Activated T-helper 9 cell treated with anti-CD3 and anti-CD28 coated beads, Interleukin-2, amount 50 U/mL, for 16 hours (primary cell): ENCODE data around the gene SYCP2.
A peak's percentile ranks its signal among the peaks of the same experiment; 100 is the strongest.
"Not testable (repeated sequence)": the region's sequence is repeated elsewhere in the genome, so short reads cannot be mapped to it uniquely, and the experiment has no call there.

ENCODE experiments used
- DNase-seq: peaks from one replicate; pipeline ENCODE4 v3.0.0-alpha.2; 2020; ENCODE audit warnings: low read depth

The SYCP2 gene, protein sequence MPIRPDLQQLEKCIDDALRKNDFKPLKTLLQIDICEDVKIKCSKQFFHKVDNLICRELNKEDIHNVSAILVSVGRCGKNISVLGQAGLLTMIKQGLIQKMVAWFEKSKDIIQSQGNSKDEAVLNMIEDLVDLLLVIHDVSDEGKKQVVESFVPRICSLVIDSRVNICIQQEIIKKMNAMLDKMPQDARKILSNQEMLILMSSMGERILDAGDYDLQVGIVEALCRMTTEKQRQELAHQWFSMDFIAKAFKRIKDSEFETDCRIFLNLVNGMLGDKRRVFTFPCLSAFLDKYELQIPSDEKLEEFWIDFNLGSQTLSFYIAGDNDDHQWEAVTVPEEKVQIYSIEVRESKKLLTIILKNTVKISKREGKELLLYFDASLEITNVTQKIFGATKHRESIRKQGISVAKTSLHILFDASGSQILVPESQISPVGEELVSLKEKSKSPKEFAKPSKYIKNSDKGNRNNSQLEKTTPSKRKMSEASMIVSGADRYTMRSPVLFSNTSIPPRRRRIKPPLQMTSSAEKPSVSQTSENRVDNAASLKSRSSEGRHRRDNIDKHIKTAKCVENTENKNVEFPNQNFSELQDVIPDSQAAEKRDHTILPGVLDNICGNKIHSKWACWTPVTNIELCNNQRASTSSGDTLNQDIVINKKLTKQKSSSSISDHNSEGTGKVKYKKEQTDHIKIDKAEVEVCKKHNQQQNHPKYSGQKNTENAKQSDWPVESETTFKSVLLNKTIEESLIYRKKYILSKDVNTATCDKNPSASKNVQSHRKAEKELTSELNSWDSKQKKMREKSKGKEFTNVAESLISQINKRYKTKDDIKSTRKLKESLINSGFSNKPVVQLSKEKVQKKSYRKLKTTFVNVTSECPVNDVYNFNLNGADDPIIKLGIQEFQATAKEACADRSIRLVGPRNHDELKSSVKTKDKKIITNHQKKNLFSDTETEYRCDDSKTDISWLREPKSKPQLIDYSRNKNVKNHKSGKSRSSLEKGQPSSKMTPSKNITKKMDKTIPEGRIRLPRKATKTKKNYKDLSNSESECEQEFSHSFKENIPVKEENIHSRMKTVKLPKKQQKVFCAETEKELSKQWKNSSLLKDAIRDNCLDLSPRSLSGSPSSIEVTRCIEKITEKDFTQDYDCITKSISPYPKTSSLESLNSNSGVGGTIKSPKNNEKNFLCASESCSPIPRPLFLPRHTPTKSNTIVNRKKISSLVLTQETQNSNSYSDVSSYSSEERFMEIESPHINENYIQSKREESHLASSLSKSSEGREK (N-terminal part only)

DNA sequence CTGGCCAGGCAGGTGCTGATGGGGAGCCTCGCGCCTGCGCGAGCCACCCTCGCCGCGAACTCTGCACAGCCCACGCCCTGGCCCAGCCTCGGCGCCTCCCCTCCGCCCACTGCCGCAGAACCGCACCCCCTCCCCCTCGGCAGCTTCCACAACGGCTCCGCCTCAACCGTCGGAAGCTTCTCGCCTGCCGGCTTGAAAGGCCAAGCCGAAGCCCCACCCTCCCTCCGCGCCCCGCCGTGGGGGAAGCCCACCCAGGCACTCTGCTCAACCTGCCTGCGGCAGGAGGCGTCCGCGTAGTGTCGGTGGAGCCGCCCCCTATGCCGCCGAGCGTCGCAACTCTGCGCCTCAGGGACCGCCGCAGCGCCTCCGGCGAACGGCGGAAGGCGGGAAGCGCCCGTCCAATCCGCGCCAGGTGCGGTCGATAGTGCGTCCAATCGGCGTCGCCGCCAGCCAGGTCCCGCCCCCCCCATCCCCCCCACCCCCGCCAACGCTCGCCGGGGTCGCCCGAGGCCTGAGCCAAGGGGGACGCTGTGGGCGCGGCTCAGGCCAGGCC is at the start of gene SYCP2:
SYCP2 (minus strand) TSS at position 342 of the 553 bp plus-strand sequence. CDS start 11,224 bp downstream, outside the sequence.
- DNase-seq, result peak; percentile 55

DNA sequence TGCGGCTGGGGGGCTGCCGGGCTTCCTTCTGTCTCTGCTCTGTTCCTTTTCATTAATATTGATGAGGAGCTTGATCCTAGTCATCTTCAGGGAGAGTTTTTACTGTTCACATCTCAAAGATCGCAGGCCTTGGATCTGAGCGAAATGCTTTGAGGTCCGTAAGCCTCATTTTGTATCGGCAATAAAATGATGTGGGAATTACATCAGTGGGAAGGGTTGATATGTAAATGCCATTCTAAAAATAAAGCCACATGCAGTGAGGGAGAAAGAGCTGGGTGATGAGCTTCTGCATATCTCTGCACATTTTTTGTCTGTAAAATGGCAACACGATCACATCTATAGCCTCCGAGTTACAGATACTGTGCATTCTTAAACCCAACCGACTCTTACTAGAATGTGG is 49.6 kb upstream of the SYCP2 start:
- no peak for DNase-seq

DNA sequence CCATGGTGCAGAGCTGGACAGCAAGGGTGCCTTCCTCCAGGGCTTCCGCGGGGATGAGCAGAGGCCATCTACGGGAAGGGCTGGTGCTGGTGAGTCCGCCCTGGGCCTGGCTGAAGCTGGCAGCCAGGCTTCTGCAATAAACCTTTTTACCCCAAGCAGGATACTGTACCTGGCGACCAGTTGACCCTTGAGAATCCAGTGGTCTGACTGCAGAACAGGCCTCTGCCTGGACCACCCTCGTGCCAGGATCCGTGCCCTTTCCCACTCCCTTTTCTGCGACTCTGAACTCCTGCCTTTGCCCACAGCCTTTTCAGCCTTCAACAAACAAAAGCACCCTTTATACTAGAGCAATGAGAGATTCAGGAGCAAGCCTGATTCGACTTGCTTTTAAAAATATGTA is 43.6 kb upstream of the SYCP2 start:
- no peak for DNase-seq

DNA sequence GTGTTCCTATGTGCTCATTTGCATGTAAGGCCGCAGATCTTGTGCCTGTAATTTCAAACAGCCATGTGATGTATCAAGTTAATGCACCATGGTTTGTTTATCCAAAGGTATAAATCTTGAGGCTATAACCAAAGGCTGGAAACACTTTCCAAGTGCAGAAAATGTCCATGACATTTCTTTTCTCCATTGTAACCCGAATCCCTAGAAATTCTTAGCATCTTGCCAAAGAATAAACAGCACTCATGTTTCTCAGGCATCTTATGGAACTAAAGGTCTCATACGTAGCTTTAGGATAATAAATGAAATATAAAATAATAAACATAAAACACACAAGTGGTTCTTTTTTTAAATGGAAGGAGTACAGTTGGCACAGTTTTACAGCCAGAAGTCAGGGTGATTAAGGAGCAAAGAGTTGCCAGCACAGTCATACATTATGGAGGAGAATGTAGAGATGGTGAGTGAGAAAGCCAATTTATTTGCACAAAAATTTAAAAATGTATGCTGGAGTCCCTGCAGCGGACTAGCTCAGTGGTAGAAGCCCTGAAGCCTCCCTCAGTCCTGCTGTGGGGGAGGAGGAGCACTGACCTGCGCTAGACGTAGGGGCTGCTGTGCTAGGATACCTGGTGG is 42.8 kb upstream of the SYCP2 start:
- DNase-seq, result no peak

DNA sequence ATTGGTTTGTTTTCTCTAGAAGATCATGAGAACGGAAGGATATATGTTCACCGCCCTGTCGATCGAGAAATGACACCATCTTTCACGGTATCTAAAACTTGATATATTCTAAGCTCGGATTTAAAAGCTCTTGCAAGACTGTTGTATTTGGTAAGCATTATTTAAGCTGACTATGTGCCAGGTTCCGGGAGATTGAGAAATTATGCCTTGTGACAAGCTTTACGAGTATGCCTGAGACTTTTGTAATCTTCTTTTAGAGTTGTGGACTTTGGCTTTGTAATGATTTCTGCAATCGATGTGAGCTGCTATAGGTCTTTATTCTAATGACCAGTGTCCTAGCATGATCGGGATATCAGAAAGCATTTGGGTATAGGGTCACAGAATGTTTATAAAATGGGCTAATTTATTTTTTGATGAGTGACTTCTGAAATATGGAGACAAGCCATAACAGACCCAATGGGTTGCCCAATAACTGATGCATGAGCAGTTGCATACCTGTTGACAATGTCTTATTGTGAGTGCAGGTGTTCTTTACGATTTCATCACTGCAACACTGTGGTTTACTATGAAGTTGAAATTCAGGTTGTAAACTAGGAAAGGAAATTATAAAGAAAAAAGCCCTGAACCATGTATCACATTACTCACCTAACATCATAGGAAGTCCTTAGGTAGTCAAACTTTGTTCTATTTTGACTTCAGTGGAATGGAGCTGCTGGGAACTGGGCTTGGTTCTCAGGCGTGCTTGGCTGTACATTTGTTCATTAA is 38.8 kb upstream of the SYCP2 start:
- DNase-seq, result no peak

DNA sequence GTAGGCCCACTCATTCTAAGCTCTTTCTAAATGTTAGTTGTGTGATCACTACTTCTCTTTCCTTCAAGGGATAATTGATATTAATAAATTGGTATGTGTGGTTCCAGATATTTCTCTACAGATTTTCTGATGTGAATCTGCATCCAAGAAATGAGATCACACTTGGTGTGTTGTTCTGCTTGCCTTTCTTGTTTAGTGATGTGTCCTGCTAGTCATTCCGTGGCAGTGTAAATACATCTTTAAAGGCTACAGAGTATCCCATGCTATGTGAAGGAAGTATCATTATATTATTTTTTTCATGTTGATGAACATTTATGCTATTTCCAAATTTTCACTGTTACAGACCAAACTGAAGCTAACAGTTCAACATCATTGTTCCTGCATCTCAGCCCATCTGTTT is 38.0 kb upstream of the SYCP2 start:
- no peak for DNase-seq

DNA sequence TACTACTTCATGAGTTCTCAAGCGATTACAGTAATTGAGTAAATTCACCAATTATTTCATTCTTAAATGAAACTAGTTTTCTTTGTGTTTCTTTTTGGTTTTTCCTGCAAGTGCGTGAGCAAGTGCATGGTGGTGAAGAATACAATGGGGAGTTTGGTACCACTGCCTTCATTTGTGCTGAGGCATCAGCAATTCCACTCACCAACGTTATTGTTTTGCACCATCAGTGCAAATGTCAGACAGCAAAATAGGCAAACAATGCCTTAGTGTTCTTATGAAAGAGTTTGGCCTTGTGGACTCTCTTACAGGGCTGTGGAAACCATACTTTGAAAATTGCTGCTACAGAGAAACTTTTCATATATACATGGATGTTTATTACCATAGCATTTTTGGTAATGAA is 33.0 kb upstream of the SYCP2 start:
- no peak for DNase-seq

DNA sequence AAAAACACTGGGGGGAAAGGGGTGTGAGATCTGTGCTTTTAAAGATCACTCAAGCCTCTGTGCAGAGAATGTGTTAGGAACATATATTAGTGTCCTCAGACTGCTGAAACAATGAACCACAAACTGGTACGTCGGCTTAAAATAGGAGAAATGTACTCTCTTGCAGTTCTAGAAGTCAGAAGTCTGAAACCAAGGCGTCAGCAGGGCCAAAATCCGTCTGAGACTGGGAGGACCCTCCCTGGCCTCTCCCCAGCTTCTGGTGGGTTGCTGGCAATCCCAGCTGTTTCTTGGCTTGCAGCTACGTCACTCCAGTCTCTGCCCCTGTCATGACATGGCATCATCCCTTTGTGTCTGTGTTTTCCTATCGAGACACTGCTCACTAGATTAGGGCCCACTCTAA is 28.7 kb upstream of the SYCP2 start:
- no peak for DNase-seq

DNA sequence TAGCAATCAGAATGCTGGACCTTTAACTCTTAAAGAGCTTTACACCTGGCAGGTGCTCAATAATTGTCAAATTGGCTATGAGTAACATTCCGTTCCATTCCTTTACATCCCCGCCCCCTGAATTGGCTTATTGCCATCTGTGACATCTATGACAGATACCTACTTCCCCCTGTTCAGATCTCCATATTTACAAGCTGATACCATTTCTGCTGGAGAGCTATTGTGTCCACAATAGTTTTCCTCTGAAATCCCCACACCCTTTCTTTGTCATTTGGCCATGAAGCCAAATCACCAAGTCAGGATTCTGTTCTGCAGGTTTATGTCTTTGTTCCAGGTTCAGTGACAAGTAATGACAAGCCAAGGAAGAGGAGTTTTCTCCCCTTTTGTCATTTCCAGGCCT is 28.0 kb upstream of the SYCP2 start:
- DNase-seq, result no peak

DNA sequence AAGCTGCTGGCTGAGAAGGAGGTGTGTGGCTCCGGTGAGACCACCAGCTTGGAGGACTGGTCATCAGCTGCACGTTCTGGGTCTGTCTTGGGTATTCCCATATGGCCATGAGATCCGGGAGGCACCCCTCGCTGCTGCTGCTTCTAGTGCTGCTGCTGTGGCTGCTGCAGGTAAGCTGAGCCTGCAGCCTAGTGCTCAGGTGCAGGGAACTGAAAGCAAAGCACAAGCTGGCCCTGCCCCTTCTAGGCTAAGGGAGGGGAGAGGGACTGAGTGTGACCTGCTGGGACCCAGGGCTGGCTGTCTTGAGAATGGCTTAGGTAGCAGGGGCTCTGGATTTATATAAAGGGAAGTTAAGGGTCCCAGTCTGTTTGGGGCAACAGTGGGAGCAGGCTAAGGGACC is 25.2 kb upstream of the SYCP2 start:
- no peak for DNase-seq

DNA sequence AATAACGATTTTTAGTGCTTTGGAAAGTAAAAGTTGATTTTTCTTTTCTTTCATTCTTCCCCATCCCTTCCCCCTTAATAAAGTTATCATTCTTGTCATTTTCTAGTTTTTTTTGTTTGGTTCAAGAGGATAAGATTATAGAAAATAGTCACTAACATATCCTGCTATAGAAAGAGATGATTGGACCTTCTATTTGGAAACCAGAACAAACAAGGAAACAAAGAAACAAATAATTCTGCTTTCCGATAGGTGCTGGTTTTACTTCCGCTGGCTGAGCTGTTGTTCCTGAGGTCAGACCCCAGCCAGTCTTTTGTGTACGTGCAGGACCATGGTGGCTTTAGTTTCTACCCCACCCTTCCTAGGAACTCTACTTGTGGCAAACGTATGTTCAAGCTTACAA is 24.7 kb upstream of the SYCP2 start, which contains the start of gene CDH26:
CDH26 (plus strand) TSS at position 301 of the 400 bp plus-strand sequence. CDS start 304 bp downstream, outside the sequence.
- no peak for DNase-seq

DNA sequence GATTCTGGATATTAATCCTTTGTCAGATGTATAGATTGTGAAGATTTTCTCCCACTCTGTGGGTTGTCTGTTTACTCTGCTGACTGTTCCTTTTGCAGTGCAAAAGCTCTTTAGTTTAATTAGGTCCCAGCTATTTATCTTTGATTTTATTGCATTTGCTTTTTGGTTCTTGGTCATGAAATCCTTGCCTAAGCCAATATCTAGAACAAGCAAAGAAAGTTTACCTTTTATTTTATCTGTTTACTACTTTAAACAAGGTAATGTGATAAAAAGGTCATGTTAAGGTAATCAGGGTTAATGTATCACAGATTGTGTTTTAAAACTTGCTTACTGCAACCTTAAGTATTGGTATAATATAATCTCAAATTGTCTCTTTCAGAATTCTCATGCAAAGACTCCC is 24.1 kb upstream of the SYCP2 start:
- DNase-seq, result not testable (repeated sequence)

DNA sequence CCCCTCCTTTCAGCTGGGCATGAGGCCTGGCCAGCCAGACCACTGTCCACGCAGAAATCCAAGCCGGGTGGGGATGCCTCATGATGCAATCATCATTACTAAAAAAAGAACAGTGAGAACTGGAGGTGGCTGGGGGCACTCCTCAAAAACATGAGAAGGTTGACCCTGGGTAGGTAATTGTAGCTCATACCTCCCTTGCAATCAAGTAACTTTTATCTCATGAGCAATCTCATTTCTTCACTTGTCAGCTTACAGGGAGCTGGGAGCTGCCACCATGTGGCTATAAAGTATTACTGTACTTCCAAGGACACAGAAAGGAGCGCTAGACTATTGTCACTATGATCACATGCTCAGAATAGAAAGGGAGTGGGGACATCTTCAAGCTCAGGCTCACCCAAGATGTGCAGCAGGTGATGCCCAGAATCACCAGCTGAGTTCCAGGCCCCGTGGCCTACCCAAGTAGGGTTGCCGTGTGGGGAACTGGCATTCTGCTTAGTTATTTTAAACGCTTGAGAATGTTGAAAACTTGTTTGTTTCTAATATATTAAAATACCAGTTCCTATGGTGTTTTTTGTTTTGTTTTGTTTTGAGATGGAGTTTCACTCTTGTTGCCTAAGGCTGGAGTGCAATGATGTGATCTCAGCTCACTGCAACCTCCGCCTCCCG is 21.8 kb upstream of the SYCP2 start:
- DNase-seq, result no peak

DNA sequence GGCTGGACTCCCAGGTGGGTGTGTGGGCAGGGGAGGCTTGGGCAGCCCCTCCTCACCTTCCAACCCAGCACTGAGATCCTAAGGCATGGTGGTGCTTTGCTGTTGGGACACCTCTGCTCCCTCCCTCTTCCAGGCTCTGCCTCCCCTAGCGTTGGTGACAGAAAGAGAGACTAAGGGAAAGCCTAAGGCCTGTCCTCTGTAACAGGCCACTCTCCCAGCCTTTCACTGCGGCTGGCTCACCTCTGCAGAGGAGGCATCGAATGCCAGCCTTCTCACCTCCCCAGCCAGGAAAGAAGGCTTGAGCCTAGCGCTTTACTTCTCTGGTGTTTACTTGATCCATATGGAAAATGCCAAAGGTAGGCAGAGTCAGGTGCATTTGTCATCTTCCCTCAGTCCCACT is 21.3 kb upstream of the SYCP2 start:
- no peak for DNase-seq

DNA sequence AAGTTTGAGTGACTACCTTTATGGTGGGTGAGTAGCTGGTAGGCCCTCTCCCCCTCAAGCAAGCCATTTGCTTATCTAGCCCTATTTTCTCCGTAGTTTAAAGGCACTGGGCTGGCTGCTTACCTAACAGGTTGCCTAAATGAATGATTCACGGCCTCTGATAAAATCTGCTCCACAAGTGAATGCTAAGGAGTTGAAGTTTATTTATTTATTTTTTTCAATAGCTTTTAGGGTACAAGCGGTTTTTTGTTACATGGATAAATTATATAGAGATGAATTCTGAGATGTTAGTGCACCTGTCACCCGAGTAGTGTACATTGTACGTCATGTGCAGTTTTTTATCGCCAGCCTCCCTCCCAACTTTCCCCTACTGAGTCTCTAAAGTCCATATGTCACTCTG is 16.5 kb upstream of the SYCP2 start:
- DNase-seq, result no peak

DNA sequence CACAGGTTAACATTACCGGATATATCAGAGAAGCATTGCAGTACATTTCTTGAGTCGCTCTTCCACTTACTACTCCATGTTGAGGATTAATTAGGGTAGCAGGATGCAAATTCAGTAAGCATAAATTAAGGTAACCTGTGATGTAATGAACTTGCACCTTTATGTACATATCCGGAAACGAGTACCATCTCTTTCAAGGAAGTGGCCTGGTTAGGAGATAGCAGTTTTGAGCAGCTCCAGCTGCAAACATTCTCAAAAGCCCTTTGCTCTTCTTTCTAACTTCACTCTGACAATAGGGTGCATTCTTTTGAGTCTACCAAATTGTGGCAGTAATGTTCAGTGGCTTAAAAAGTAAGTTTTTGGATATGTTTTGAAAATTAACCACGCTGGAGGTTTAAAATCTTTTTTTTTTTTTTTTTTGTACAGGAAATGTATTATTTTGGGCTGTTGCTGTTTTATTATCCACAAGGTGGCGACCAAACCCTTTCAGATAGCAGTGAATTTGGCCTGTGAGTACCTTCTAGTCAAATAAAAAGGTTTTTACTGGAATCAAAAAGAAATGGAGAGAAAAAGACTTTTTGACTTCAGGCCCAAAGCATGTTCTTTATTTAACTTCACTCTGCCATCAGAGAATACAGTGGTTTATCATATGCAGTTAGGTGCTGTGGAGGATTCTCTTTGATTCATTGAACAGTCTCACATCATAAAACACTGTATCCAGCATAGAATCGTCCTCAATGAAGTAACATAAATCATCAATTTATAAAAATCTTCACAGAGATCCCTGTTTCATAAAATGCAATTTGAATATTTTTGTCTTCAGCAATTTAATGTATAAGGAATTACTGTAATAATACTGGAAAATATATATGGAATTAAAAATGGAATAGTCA is 15.6 kb upstream of the SYCP2 start:
- no peak for DNase-seq

DNA sequence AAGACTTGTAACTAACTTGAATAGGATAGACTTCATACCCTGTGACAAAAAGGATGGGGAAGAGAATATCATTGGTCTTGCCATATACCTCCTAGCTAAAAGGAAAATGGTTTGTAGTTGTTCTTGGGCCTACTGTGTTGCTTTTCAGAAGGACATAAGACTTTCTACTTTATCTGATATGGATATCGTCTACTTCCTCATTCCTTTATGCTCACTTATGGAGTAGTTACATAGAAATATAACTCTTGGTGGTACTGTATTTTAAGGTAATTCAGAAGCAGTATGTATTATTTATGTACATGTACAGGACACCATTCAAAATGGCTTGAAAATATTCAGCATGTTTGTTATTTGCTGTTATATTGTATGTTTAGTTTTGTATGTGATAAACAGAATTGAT is 14.8 kb upstream of the SYCP2 start:
- no peak for DNase-seq

DNA sequence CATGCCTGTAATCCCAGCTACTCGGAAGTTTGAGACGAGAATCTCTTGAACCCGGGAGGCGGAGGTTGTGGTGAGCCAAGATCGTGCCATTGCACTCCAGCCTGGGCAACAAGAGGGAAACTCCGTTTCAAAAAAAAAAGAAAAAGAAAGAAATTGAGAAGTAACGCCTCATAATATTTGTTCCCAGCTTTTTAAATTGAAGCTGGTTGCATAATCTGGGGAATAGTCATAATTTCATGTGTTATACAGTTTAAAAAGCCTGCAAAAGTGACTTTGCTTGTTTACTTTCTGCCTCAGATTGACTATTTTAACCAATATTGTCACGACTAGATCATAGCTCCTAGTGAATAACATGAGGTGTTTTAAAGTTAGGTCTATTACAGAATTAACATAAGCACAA is 13.9 kb upstream of the SYCP2 start:
- DNase-seq, result no peak

DNA sequence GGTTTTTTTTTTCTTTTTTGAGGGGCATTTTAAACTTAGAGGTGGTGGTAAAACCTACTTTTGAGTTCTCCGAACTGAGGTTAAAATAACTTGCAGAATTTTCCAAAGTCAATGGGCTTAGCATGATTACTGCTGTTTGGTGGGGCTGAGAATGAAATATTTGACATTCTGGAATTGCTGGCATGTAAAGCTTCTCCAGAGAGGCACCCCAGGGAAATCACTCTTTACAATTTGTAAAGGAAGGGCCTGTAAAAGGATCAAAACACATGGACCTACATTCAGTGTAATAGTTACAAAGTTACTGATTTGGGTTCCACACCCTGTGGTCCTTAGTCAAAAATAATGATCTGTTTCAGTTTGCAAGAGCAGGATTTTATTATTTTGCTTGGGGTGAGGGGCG is 12.3 kb upstream of the SYCP2 start:
- DNase-seq, result no peak
